ENCODE results near the gene ITPRID2. TPM values are rescaled to one million over a fixed set of nuclear protein-coding genes. Genes with fewer than 3 reads are reported as not detected.
"Not testable (repeated sequence)": the region's sequence is repeated elsewhere in the genome, so short reads cannot be mapped to it uniquely, and the experiment has no call there.

The ITPRID2 gene
- total RNA-seq, 2 experiments from 2014 or later = 38.0 to 39.2 TPM

DNA sequence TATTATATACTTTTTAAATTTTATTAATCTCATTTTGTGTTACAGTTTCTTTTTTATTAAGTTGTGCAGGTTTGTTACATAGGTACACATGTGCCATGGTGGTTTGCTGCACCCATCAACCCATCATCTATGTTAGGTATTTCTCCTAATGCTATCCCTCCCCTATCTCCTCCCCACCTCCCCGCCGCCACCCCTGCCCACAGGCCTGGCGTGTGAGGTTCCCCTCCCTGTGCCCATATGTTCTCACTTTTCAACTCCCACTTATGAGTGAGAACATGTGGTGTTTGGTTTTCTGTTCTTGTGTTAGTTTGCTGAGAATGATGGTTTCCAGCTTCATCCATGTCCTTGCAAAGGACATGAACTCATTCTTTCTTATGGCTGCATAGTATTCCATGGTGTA, 64.3 kb downstream of the ITPRID2 start:
- DNase-seq; H3K4me1 Mint-ChIP-seq (ENCODE audit: low read depth); POLR2A ChIA-PET; H3K27ac Mint-ChIP-seq; H3K9me3 Mint-ChIP-seq; H3K36me3 Mint-ChIP-seq; H3K4me3 Mint-ChIP-seq: not testable (repeated sequence)
- CTCF ChIA-PET = interaction anchor here (1.3 to 2.9 kb wide), 3 partner anchors 53 to 214 kb away, joined by 4 to 20 read pairs (median 7); no protein-coding TSS in a partner anchor
- intact Hi-C loops (cut with micrococcal nuclease) = loop anchor here (2.0 kb wide), 1 partner anchor 165 kb away; no protein-coding TSS in a partner anchor
- peaks cover 26% of the 10 kb centered on the region for H3K27me3 Mint-ChIP-seq

DNA sequence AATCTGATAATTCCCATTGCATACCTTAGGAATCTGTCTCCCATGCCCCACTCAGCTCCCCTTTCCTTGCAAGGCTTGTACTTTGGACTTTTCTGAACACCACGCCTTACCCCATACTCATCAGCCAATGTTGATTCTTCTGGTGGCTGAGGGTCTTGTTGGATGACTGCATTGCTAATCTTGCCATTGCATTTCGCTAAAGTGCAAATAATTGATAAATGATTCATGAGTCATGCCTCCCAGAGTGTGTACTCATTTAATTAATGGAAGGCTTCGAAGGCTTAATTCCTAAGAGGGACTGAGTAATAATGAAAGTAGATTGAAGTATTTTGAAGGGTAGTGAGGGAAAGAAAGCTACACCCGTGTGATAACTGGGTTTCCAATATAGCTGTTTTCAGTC, 66.1 kb downstream of the ITPRID2 start:
- Mint-ChIP-seq H3K36me3 (no peaks in the 10 kb centered on the region), H3K4me1 (ENCODE audit: low read depth) (peaks cover 5% of the 10 kb centered on the region), H3K4me3 (no peak overlapping the region), H3K27me3 (peaks cover 27% of the 10 kb centered on the region), H3K9me3 (no peaks in the 10 kb centered on the region), H3K27ac (no peak overlapping the region)
- DNase-seq = no peak
- ChIA-PET POLR2A (no interaction called here), CTCF (interaction anchor here (1.2 kb wide), 1 partner anchor 215 kb away, joined by 4 read pairs; no protein-coding TSS in a partner anchor)
- intact Hi-C loops (cut with micrococcal nuclease) = no loop called here

DNA sequence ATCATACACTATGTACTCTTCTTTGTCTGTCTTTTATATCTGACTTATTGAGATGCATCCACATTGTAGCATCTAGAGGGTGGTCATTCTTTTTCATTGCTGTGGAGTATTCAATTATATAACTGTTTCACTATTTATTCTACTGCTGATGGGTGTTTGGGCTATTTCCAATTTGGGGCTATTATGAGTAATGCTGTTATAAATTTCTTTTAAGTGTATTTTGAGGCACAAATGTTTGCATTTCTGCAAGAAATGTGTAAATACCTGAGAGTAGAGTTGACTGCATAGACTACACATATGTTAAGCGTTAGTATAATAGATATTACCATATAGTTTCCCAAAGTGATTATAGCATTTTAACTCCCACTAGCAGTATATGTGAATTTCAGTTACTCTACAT, 67.2 kb downstream of the ITPRID2 start:
- Mint-ChIP-seq H3K4me3 (no peak overlapping the region), H3K4me1 (ENCODE audit: low read depth) (peaks cover 2% of the 10 kb centered on the region), H3K9me3 (no peaks in the 10 kb centered on the region), H3K27me3 (peaks cover 23% of the 10 kb centered on the region), H3K27ac (no peak overlapping the region), H3K36me3 (no peaks in the 10 kb centered on the region)
- ChIA-PET CTCF (interaction anchor here (1.7 kb wide), 1 partner anchor 216 kb away, joined by 4 read pairs; no protein-coding TSS in a partner anchor), POLR2A (no interaction called here)
- intact Hi-C loops (cut with micrococcal nuclease) = no loop called here
- no peak for DNase-seq

DNA sequence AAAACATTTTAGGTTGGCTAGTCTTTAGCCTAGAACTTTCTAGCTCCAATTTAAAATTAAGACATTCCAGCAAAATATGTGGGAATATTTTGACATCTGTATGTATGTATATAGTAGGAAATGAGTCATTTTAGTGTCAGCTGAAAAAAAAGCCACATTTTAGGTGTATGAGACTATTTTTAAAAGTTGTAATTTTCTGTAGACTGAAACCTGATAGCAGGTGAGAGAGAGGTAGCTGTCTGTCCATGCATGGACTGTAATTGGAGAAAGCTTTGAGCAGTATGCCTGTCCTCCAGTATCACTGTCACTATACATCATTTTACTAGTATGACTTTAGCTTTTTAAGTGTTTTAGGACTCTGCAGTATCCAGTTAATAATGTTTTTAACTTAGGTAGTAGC, 68.0 kb downstream of the ITPRID2 start:
- no peaks in the 10 kb centered on the region for H3K9me3 Mint-ChIP-seq
- ChIA-PET POLR2A (no interaction called here), CTCF (interaction anchor here (1.7 kb wide), 1 partner anchor 217 kb away, joined by 4 read pairs; no protein-coding TSS in a partner anchor)
- no peak overlapping the region for H3K27ac Mint-ChIP-seq
- DNase-seq = no peak
- H3K4me1 Mint-ChIP-seq (ENCODE audit: low read depth) = no peaks in the 10 kb centered on the region
- peaks cover 21% of the 10 kb centered on the region for H3K27me3 Mint-ChIP-seq
- no peaks in the 10 kb centered on the region for H3K36me3 Mint-ChIP-seq
- H3K4me3 Mint-ChIP-seq = no peak overlapping the region
- intact Hi-C loops (cut with micrococcal nuclease) = no loop called here

DNA sequence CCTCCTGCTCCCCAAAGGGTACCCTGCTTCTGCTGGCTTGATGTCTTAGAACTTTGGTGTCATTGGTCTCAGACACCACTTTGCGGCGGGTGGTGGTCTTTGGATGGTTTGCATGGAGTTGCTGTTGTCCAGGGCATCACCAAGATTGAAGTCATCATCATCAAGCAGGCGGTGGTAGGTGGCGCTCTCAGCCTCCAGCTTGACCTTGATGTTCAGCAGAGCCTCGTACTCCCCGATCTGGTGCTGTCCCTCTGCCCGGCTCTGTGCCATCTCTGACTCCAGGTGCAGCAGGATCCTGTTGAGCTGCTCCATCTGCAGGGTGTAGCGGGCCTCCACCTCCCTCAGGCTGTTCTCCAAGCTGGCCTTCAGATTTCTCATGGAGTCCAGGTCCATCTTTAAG, 69.6 kb downstream of the ITPRID2 start:
- H3K9me3 Mint-ChIP-seq; DNase-seq; H3K27ac Mint-ChIP-seq; H3K36me3 Mint-ChIP-seq; H3K4me1 Mint-ChIP-seq (ENCODE audit: low read depth); intact Hi-C loops (cut with micrococcal nuclease); POLR2A ChIA-PET; H3K4me3 Mint-ChIP-seq; CTCF ChIA-PET: not testable (repeated sequence)
- peaks cover 21% of the 10 kb centered on the region for H3K27me3 Mint-ChIP-seq

DNA sequence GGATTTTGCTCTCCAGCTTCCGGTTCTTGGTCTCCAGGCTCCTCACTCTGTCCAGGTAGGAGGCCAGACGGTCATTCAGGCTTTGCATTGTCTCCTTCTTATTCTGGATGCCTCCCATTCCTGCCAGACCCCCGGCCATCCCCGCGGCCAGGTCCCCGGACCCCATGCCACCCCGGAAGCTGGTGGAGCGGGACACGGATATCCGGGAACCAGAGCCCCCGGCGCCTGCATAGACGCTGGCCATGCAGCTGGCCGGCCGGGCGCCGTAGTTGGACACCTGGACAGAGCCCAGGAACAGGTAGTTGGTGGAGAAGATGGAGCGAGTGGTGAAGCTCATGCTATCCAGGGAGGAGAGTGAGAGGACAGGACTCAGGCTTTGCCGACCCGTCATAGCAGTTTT, 70.6 kb downstream of the ITPRID2 start:
- POLR2A ChIA-PET = no interaction called here

DNA sequence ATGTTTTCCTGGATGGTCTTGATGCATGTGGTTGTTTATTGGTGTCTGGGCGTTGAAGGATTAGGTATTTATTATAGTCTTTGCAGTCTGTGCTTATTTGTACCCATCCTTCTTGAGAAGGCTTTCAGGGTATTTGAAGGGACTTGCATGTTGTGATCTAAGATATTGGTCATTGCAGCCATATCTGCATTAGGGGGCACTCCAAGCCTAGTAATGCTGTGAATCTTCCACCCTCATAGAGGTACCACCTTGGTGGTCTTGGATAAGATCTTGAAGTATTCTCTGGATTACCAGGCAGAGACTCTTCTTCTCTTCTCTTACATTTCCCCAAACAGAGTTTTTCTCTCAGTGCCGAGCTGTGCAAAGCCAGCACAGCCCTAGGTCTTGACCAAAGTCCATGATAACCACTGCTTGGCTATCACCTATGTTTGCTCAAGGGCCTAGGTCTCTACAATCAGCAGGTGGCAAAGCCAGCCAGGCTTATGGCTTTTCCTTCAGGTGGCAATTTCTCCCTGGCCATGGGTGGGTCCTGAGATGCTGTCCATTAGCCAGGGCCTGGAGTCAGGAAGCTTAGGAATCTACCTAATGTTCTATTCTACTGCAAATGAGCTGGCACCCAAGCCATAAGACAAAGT, 78.7 kb downstream of the ITPRID2 start:
- no peak overlapping the region for H3K27ac Mint-ChIP-seq
- DNase-seq = no peak
- peaks cover 20% of the 10 kb centered on the region for H3K27me3 Mint-ChIP-seq
- H3K4me1 Mint-ChIP-seq (ENCODE audit: low read depth) = no peaks in the 10 kb centered on the region
- peaks cover 3% of the 10 kb centered on the region for H3K9me3 Mint-ChIP-seq
- intact Hi-C loops (cut with micrococcal nuclease) = no loop called here
- ChIA-PET CTCF (no interaction called here), POLR2A (no interaction called here)
- H3K36me3 Mint-ChIP-seq = no peaks in the 10 kb centered on the region
- no peak overlapping the region for H3K4me3 Mint-ChIP-seq

More for the DNA sequence above, 70.6 kb downstream of the ITPRID2 start:
- Mint-ChIP-seq H3K27ac (no peak overlapping the region), H3K4me3 (no peak overlapping the region), H3K36me3 (no peaks in the 10 kb centered on the region), H3K27me3 (peaks cover 19% of the 10 kb centered on the region), H3K9me3 (no peaks in the 10 kb centered on the region), H3K4me1 (ENCODE audit: low read depth) (no peaks in the 10 kb centered on the region)
- intact Hi-C loops (cut with micrococcal nuclease) = no loop called here
- CTCF ChIA-PET = interaction anchor here (1.7 kb wide), 1 partner anchor 8 kb away, joined by 4 read pairs; no protein-coding TSS in a partner anchor
- DNase-seq = no peak

DNA sequence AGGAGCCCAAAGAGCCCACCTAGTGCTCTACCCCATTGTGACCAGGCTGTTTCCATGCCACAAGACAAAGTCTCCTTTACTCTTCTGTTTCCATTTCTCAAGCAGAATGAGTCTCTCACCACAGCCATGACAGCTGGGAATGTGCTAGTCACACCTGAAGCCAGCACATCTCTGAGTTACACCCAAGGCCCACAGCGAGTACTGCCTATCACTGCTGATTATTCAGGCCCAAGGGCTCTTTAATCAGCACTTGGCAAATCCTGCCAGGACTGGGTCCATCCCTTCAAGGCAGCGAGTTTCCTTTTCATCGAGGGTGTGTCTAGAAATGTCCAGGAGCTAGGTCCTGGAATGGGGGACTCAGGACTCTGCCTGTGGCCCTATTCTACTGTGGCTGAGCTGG, 79.5 kb downstream of the ITPRID2 start:
- Mint-ChIP-seq H3K4me3 (no peak overlapping the region), H3K36me3 (no peaks in the 10 kb centered on the region), H3K27me3 (peaks cover 20% of the 10 kb centered on the region), H3K4me1 (ENCODE audit: low read depth) (no peaks in the 10 kb centered on the region), H3K9me3 (peaks cover 3% of the 10 kb centered on the region), H3K27ac (no peak overlapping the region)
- no peak for DNase-seq
- CTCF ChIA-PET = no interaction called here
- intact Hi-C loops (cut with micrococcal nuclease) = no loop called here
- POLR2A ChIA-PET = no interaction called here

DNA sequence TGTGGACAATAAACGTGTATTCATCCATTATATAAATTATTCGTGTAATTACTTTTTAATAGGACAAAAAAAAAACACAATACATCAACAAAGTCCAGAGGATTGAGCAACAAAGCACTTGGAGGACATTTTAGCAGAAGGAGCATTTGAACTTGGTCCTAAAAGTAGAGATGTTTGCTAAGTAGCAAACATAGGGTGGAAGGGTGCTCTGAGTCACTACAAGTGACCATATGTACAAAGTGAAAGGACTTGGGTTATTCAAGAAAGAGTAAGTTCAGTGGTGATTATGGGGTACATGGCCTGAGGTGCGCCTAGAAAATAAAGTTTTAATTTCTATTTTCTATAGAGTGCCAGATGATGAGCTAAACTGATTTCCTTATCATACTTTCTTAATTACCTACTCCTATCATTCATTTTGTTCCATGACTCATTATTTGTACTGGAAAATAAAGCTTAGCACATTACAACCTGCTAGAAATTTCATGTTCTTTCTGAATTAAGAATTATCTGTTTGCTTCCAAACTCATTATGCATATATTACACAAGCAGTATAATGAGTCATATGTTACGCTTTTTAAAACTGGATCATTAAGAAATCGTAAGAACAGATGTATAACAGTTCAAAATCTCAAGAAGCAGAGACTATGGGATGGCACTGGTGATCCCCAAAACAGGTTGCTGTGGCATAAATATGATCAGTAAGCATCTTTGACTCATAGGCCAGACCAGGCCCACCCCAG, 81.1 kb downstream of the ITPRID2 start:
- Mint-ChIP-seq H3K9me3 (peaks cover 3% of the 10 kb centered on the region), H3K36me3 (no peaks in the 10 kb centered on the region), H3K4me3 (no peak overlapping the region), H3K27ac (no peak overlapping the region), H3K27me3 (peaks cover 20% of the 10 kb centered on the region), H3K4me1 (ENCODE audit: low read depth) (no peaks in the 10 kb centered on the region)
- DNase-seq = no peak
- CTCF ChIA-PET = no interaction called here
- intact Hi-C loops (cut with micrococcal nuclease) = no loop called here
- POLR2A ChIA-PET = no interaction called here

DNA sequence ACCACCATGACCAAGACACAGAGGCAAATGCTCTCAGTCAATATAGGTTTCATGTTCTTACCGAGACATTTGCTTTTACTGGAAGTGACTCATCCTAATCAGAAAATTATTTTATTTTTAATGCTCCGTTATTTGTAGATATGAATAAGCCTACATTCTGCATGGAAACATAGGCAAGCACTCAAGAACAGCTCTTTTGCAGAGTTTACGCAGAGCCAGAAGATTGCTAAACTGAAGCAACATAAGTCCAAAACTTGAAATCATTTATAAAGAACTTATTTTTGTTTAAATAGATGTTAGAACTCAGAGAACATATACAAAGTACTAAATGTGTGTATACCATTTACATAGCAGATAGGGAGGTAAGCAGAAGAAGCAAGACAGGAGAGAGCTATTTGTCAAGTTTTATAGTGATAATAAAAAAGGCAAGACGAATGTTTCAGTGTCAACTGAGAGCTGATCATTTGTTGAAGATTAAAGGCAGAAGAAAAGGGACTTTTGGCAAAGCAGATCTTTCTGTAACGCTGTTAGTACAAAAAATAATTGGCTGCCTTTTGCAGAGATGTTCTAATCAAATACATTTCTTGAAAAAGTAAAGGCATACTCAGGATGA, 81.7 kb downstream of the ITPRID2 start:
- Mint-ChIP-seq H3K27me3 (peaks cover 17% of the 10 kb centered on the region), H3K27ac (no peak overlapping the region), H3K36me3 (no peaks in the 10 kb centered on the region), H3K4me3 (no peak overlapping the region), H3K4me1 (ENCODE audit: low read depth) (peaks cover 2% of the 10 kb centered on the region), H3K9me3 (peaks cover 3% of the 10 kb centered on the region)
- intact Hi-C loops (cut with micrococcal nuclease) = no loop called here
- ChIA-PET CTCF (no interaction called here), POLR2A (no interaction called here)
- no peak for DNase-seq

DNA sequence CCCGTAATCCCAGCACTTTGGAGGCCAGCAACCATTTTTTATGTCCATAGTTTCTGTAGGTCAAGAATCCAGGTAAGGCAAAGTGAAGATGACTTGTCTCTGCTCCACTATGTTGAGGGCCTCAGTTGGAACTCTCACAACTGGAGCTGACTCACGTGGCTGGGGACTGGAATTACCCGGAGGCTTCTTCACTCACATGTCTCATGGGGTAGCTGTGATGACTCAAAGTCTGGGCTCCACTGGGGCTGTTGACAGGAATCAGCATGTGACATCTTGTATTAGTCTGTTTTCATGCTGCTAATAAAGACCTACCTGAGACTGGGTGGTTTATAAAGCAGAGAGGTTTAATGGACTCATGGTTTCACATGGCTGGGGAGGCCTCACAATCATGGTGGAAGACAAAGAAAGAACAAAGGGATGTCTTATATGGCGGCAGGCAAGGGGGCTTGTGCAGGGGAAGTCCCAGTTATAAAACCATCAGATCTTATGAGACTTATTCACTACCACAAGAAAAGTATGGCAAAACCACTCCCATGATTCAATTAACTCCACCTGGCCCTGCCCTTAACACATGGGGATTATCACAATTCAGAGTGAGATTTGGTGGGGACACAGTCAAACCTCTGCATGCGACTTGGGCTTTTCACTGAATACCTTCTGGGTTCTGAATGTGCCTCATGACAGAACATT, 86.3 kb downstream of the ITPRID2 start:
- intact Hi-C loops (cut with micrococcal nuclease) = no loop called here
- Mint-ChIP-seq H3K9me3 (no peaks in the 10 kb centered on the region), H3K4me3 (no peak overlapping the region), H3K27me3 (no peaks in the 10 kb centered on the region), H3K36me3 (no peaks in the 10 kb centered on the region), H3K4me1 (ENCODE audit: low read depth) (peaks cover 2% of the 10 kb centered on the region), H3K27ac (no peak overlapping the region)
- ChIA-PET POLR2A (no interaction called here), CTCF (no interaction called here)
- peak; percentile 46 for DNase-seq

DNA sequence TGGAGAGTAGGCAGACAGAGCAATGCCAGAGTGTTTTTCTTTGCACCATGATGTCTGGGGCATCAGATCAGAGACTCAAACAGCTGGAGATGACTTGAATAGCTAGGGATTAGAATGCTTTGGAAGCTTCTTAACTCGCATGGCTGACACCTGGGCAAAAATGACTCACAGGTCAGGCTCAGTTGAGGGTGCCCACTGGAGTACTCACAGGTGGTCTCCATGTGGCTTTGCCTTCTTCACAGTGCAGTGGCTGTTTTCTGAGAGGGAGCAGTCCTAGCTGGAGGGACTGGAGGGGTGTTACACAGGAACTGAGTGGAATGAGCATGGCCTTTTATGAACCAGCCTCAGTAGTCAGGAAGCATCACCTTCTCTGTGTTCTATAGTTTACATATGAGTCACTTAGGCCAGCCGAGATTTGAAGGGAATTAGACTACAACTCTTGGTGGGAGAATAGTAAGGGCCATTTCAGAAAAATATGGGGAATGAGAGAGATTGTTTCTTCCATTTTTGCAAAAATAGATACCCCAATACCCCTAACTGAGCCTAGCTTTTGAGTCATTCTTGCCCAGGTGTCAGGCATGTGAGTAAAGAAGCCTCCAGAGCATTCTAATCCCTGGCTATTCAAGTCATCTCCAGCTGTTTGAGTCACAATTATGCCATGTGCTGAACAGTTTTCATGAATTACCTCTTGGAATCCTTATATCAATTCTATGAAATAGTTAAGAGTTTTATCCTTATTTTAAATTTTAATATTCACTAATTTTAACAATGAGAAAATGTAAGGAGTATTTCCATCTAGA, 87.0 kb downstream of the ITPRID2 start:
- DNase-seq = no peak
- H3K36me3 Mint-ChIP-seq = no peaks in the 10 kb centered on the region
- intact Hi-C loops (cut with micrococcal nuclease) = no loop called here
- H3K4me3 Mint-ChIP-seq = no peak overlapping the region
- H3K27me3 Mint-ChIP-seq = no peaks in the 10 kb centered on the region
- H3K9me3 Mint-ChIP-seq = no peaks in the 10 kb centered on the region
- H3K27ac Mint-ChIP-seq = no peak overlapping the region
- peaks cover 2% of the 10 kb centered on the region for H3K4me1 Mint-ChIP-seq (ENCODE audit: low read depth)
- POLR2A ChIA-PET = no interaction called here
- CTCF ChIA-PET = no interaction called here

All from activated CD4-positive, alpha-beta memory T cell treated with anti-CD3 and anti-CD28 coated beads for 36 hours (primary cell).